Kidney capillary endothelial cell (primary cell): ENCODE data around the gene REXO2.

Experiments
- DNase-seq: peaks from one replicate; pipeline ENCODE4 v3.0.0-alpha.2; 2018; ENCODE audit warnings: low spot score

REXO2 gene

GRCh38 chr11:114439229-114440120, at the start of gene REXO2:
REXO2 (plus strand) TSS chr11:114439467; CDS start chr11:114439529, 62 bp downstream.
- peak; percentile 84 for DNase-seq

- no peak for DNase-seq
Measured at GRCh38 chr11:114392735-114393667, 46.3 kb upstream of the REXO2 start.

GRCh38 chr11:114395736-114396135, 43.5 kb upstream of the REXO2 start:
- no peak for DNase-seq

- no peak for DNase-seq
Measured at GRCh38 chr11:114396916-114397315, 42.4 kb upstream of the REXO2 start.

GRCh38 chr11:114397349-114397982, 41.8 kb upstream of the REXO2 start:
- no peak for DNase-seq

GRCh38 chr11:114398303-114398920, 40.9 kb upstream of the REXO2 start:
- DNase-seq: no peak

GRCh38 chr11:114399490-114400215, 39.6 kb upstream of the REXO2 start:
- peak; percentile 34 for DNase-seq

- DNase-seq: peak; percentile 96
Measured at GRCh38 chr11:114400216-114400914, 38.9 kb upstream of the REXO2 start, which contains the start of the genes C11orf71 and RBM7. C11orf71 (minus strand) TSS chr11:114400511; CDS start chr11:114400331, 180 bp downstream. RBM7 (plus strand) TSS chr11:114400666; CDS start chr11:114400672, 6 bp downstream.

GRCh38 chr11:114400915-114401223, 38.4 kb upstream of the REXO2 start:
- no peak for DNase-seq

- peak; percentile 16 for DNase-seq
Measured at GRCh38 chr11:114401311-114401710, 38.0 kb upstream of the REXO2 start.

GRCh38 chr11:114412946-114413345, 26.3 kb upstream of the REXO2 start:
- no peak for DNase-seq

GRCh38 chr11:114413958-114414357, 25.3 kb upstream of the REXO2 start:
- no peak for DNase-seq

- no peak for DNase-seq
Measured at GRCh38 chr11:114416441-114416961, 22.8 kb upstream of the REXO2 start.

- DNase-seq: no peak
Measured at GRCh38 chr11:114426280-114426679, 13.0 kb upstream of the REXO2 start.

- DNase-seq: no peak
Measured at GRCh38 chr11:114430290-114430689, 9.0 kb upstream of the REXO2 start.

GRCh38 chr11:114432893-114433292, 6.4 kb upstream of the REXO2 start:
- no peak for DNase-seq

- no peak for DNase-seq
Measured at GRCh38 chr11:114433376-114433775, 5.9 kb upstream of the REXO2 start.

- DNase-seq: peak; percentile 4
Measured at GRCh38 chr11:114438303-114438702, 964 bp upstream of the REXO2 start.

GRCh38 chr11:114440121-114440860, 1.0 kb downstream of the REXO2 start:
- no peak for DNase-seq
